ENCODE measurements around the gene CERS6.

The CERS6 gene

DNA sequence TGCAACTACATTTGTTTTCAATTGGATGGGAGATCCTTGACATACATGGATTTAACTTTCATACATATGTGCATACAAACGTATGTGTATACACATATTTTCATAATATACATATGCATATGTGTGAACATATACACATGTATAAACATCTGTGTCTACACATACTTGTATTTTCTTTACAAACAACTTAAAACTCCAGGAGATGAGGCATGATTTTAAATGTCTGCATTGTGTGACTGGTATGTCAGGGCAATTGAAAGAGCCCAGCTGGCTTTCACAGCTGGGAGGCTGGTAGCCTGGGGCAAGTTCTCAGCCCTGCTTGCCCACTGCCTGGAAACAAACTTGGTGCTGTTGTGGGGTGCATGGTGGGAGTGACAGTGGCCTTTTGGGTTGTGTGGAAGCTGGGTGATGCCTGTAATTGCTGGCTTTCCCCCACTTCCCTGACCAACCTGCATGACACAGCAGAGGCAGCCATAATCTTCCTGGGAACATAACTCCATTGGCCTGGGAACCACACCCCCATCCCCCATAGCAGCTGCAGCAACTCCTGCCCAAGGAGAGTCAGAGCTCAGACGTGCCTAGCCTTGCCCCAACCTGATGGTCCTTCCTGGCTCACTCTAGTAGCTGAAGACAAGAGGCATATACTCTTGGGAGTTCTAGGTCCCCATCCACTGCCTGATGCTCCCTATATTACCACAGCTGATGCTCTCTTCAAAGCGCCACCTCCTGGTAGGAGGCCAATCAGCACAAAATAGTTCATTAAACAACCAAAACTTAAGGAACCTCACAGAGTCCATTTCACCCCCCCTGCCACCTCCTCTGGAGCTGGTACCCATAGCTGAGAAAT lies 158.3 kb downstream of the CERS6 start:
- H3K36me3 Mint-ChIP-seq (ENCODE audit: low read depth): peaks cover 28% of the 10 kb centered on the region
- no peak overlapping the region for H3K27ac Mint-ChIP-seq

DNA sequence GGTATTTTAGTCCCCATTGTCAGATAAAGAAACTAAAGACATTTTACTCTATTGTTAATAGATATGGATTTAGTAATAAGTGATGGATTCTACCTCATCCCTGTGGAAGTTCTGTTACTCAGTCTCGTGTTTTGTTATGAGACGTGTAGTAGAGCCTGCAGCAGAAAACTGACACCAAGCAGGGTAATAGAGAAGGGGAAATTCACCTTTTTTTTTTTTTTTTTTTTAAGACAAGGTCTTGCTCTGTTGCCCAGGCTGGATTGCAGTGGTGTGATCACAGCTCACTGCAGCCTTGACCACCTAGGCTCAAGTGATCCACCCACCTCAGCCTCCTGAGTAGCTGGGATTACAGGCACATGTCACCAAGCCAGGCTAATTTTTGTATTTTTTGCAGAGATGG lies 164.5 kb downstream of the CERS6 start:
- H3K27ac Mint-ChIP-seq: no peak overlapping the region
- H3K4me3 Mint-ChIP-seq: no peak overlapping the region
- peaks cover 3% of the 10 kb centered on the region for H3K36me3 Mint-ChIP-seq (ENCODE audit: low read depth)
- peaks cover 17% of the 10 kb centered on the region for H3K4me1 Mint-ChIP-seq (ENCODE audit: low read depth)
- intact Hi-C loops (cut with micrococcal nuclease): no loop called here
- H3K9me3 Mint-ChIP-seq: no peaks in the 10 kb centered on the region
- H3K27me3 Mint-ChIP-seq: no peaks in the 10 kb centered on the region

More for the DNA sequence above, 158.3 kb downstream of the CERS6 start:
- Mint-ChIP-seq H3K27me3 (no peaks in the 10 kb centered on the region), H3K4me3 (no peak overlapping the region), H3K9me3 (no peaks in the 10 kb centered on the region), H3K4me1 (ENCODE audit: low read depth) (peaks cover 6% of the 10 kb centered on the region)
- intact Hi-C loops (cut with micrococcal nuclease): no loop called here

DNA sequence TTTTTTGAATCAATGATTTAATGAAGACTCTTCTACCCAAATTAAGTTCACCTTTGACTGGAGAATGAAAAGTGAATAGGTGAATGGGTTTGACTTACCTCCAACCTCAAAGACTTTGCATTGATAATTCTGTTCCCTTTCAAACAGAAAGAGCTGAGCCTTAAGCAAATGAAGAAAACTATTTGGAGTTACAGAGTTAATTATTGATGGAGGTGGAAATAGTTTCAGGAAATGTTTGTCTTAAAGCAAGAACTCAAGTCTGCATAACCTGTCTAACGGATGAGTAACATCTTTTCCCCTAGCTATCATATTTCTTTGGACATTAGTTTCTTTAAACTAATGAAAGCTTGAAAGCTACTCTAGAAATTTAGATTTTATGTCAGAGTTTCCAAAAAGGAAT lies 166.5 kb downstream of the CERS6 start:
- H3K9me3 Mint-ChIP-seq: no peaks in the 10 kb centered on the region
- intact Hi-C loops (cut with micrococcal nuclease): no loop called here
- H3K4me3 Mint-ChIP-seq: no peak overlapping the region
- H3K27me3 Mint-ChIP-seq: no peaks in the 10 kb centered on the region
- no peaks in the 10 kb centered on the region for H3K36me3 Mint-ChIP-seq (ENCODE audit: low read depth)
- H3K27ac Mint-ChIP-seq: no peak overlapping the region
- H3K4me1 Mint-ChIP-seq (ENCODE audit: low read depth): peaks cover 29% of the 10 kb centered on the region

DNA sequence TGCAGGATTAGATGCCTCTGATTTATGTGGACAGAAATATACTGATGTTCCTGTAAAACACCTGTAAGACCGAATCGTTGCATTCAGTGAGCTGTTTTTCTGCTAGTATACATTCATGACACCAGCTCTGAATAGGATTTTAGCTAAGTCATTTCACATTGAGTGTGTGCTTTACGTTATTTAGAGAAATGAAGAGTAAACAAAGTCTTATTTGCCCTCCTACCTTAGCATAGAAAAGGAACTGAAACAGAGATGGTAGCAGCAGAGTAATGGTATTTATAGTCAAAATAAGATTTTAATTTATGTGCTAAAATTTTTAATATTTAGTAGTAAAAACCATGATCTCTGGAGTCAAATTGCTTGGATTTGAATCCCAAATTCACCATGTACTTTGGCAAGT lies 168.0 kb downstream of the CERS6 start:
- Mint-ChIP-seq H3K4me1 (ENCODE audit: low read depth) (peaks cover 29% of the 10 kb centered on the region), H3K4me3 (no peak overlapping the region)
- intact Hi-C loops (cut with micrococcal nuclease): no loop called here

DNA sequence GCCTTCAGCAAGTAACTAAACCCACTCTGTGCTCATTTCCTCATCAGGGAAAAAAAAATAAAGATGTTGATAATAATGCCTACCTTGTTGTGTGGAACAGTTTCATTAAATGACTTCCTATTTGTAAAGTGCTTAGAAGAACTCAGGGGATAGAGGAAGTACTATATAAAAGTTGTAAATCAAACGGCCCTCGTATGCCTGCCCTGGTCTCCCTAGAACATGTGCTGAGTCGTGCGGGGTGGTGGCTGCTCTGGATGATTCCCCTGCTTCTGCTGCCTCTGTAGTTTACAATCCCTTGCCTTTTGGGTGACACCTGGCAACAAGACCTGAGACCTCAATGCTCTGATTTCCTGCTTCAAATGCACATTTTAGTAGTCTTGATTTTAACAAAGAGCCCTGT lies 170.0 kb downstream of the CERS6 start:
- Mint-ChIP-seq H3K27me3 (no peaks in the 10 kb centered on the region), H3K36me3 (ENCODE audit: low read depth) (no peaks in the 10 kb centered on the region), H3K4me3 (no peak overlapping the region), H3K27ac (peak overlapping the region; percentile 29), H3K4me1 (ENCODE audit: low read depth) (peaks cover 29% of the 10 kb centered on the region), H3K9me3 (no peaks in the 10 kb centered on the region)
- intact Hi-C loops (cut with micrococcal nuclease): no loop called here

More for the DNA sequence above, 168.0 kb downstream of the CERS6 start:
- no peak overlapping the region for H3K27ac Mint-ChIP-seq
- H3K27me3 Mint-ChIP-seq: no peaks in the 10 kb centered on the region
- no peaks in the 10 kb centered on the region for H3K9me3 Mint-ChIP-seq
- H3K36me3 Mint-ChIP-seq (ENCODE audit: low read depth): no peaks in the 10 kb centered on the region

DNA sequence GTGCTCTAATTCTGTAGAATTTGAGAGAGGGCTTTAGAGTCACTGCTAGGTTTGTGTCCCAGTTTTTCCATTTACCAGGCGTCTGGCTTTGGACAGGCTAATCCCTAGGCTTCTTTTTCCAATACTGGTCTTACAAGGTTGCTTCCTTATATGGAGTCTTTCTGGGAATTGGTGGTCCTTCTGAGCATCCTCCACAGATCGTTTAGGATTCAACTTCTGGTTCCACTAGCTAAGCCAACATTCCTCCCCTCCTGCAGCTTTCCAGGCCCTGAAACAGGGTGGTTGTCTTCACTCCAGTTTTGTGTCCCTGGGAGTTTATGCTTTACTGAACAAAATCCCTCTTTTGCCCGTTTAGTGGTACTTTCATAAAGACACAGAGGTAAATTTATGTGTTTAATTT lies 170.6 kb downstream of the CERS6 start:
- H3K27me3 Mint-ChIP-seq: no peaks in the 10 kb centered on the region
- peaks cover 29% of the 10 kb centered on the region for H3K4me1 Mint-ChIP-seq (ENCODE audit: low read depth)
- intact Hi-C loops (cut with micrococcal nuclease): no loop called here
- peak overlapping the region; percentile 29 for H3K27ac Mint-ChIP-seq
- H3K36me3 Mint-ChIP-seq (ENCODE audit: low read depth): no peaks in the 10 kb centered on the region
- no peak overlapping the region for H3K4me3 Mint-ChIP-seq
- H3K9me3 Mint-ChIP-seq: no peaks in the 10 kb centered on the region

DNA sequence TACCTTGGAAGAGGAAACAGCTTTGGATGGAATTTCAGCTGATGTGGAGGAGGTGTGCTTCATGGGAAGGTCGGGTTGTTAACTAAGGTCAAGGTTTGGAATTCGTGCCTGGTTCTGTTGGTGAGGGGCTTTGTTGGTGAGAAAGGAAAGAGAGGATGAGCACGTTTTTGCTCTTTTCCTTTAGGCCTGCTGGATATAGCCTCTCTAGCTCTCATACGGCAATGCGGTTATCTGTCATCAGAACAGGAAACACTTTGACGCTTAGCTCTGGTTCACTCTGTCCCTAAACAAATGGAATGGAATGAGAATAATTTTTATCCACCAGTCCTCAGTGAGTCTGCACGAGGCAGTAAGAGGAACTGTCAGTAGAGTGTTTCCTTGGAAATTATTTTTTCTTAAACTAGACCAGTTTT lies 176.6 kb downstream of the CERS6 start:
- Mint-ChIP-seq H3K9me3 (no peaks in the 10 kb centered on the region), H3K4me1 (ENCODE audit: low read depth) (peaks cover 25% of the 10 kb centered on the region), H3K36me3 (ENCODE audit: low read depth) (no peaks in the 10 kb centered on the region), H3K27me3 (no peaks in the 10 kb centered on the region), H3K27ac (peak overlapping the region; percentile 81), H3K4me3 (peak overlapping the region; percentile 22)
- intact Hi-C loops (cut with micrococcal nuclease): no loop called here

DNA sequence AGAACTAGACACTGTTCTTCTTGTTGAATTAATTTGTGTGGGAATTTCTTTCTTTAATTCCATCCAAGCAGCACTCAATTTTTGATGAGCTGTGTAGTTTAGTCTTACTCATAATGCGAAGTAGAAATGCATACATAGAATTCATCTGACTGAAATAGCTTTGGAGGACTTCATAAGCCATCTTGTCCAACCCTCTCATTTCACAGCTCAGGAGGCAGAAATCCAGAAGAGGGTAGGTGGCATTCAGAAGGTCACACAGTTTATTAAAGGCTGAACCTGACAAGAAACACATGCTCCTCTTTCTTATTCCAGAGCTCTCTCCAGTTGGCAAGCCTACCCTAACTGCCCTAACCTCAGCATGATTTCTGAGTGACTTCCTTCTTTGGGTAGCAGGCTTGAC lies 177.1 kb downstream of the CERS6 start:
- intact Hi-C loops (cut with micrococcal nuclease): no loop called here
- peak overlapping the region; percentile 81 for H3K27ac Mint-ChIP-seq
- peaks cover 21% of the 10 kb centered on the region for H3K4me1 Mint-ChIP-seq (ENCODE audit: low read depth)
- H3K27me3 Mint-ChIP-seq: no peaks in the 10 kb centered on the region
- no peak overlapping the region for H3K4me3 Mint-ChIP-seq
- H3K36me3 Mint-ChIP-seq (ENCODE audit: low read depth): no peaks in the 10 kb centered on the region
- no peaks in the 10 kb centered on the region for H3K9me3 Mint-ChIP-seq

DNA sequence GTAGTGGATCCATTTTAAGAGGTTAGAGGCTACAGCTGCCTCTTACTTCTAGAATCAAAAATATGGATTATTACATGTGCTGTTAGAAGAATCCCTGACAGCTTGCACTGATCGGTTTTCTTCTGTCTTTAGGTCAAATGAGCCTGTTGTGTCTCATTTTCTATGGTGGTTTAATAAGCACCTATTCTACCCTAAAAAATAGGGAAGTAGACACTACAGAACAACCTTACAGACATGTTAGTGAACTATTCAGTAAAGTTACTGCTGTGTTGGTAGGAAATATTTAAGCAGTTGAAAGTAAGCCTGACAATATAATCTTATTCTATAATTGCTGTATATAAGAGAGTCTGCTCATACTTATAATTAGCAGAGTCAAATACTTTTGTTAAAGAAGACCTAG lies 177.8 kb downstream of the CERS6 start:
- intact Hi-C loops (cut with micrococcal nuclease): no loop called here
- H3K27me3 Mint-ChIP-seq: no peaks in the 10 kb centered on the region
- no peaks in the 10 kb centered on the region for H3K36me3 Mint-ChIP-seq (ENCODE audit: low read depth)
- no peaks in the 10 kb centered on the region for H3K9me3 Mint-ChIP-seq
- no peak overlapping the region for H3K27ac Mint-ChIP-seq
- H3K4me3 Mint-ChIP-seq: no peak overlapping the region
- H3K4me1 Mint-ChIP-seq (ENCODE audit: low read depth): peaks cover 26% of the 10 kb centered on the region

DNA sequence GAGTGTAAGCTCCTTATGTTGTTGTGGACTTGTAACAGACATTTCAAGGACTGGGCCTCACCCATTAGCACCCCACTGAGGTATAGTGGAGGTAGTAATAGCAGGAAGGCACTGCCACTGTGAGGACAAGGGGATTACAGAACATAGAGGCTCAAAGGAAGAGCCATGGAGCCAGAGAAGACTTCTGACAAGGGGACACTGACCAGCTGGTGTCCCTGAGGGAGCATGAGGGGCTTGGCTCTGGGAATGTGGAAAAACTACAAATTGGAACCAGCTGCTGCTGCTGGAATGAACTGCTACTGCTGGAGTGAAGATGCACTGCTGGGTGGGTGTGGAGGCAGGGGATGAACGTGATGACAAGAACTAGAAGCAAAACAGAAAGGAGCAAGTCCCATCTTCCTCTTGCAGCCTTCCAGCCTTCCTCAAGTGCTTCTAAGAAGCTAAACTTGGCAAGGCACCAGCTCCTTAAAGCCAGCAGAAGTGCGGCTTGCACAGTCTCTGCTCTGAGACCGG lies 179.0 kb downstream of the CERS6 start:
- no peaks in the 10 kb centered on the region for H3K27me3 Mint-ChIP-seq

DNA sequence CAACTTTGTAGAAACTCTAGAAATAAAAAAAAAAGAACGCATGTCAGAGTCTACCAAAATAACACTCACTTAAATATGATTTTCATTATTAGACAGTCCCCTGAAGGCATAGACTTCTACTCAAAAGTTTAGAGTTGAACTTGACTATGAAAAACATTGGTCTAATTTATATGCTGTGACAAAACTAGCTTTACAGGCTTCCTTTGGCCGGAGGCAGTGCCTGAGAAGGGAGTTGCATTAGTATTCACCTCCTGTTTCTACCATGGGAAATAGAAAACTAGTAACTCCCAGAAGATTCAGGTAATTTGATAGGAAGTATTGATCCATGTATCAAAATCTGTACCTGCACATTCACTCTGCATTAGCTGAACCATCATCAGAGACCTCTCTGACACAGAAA lies 182.9 kb downstream of the CERS6 start:
- Mint-ChIP-seq H3K27me3 (no peaks in the 10 kb centered on the region), H3K4me3 (no peak overlapping the region), H3K36me3 (ENCODE audit: low read depth) (peaks cover 6% of the 10 kb centered on the region), H3K9me3 (no peaks in the 10 kb centered on the region), H3K27ac (peak overlapping the region; percentile 51), H3K4me1 (ENCODE audit: low read depth) (peaks cover 35% of the 10 kb centered on the region)
- intact Hi-C loops (cut with micrococcal nuclease): loop anchor here (5.0 kb wide), 1 partner anchor 182 kb away; the partner anchor contains the start of gene CERS6

More for the DNA sequence above, 179.0 kb downstream of the CERS6 start:
- Mint-ChIP-seq H3K4me1 (ENCODE audit: low read depth) (peaks cover 36% of the 10 kb centered on the region), H3K9me3 (no peaks in the 10 kb centered on the region), H3K36me3 (ENCODE audit: low read depth) (no peaks in the 10 kb centered on the region), H3K27ac (peak overlapping the region; percentile 79), H3K4me3 (peak overlapping the region; percentile 64)
- intact Hi-C loops (cut with micrococcal nuclease): loop anchor here (5.0 kb wide), 1 partner anchor 178 kb away; the partner anchor contains the start of gene CERS6

DNA sequence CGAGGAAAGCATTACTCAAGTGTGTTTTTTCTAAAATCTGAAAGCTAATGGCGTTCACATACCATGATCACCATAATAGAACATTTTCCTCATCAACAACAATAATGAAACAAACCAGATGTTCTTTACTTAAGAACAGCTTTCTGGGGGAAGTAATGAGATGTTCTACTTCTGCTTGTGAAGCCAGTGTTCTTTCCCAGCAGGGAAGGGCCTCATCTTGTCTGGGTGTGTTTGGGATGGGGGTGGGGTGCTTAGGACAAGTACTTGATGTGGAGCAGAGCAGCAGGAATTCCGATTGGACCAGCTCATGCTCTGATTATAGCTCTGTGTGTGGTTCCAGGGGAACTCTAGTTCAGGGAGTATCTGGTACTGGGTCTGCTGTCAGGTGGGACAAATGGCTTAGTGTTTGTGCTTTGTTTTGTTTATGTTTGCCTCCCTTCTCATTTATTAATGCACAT lies 183.4 kb downstream of the CERS6 start:
- intact Hi-C loops (cut with micrococcal nuclease): loop anchor here (5.0 kb wide), 1 partner anchor 182 kb away; the partner anchor contains the start of gene CERS6
- Mint-ChIP-seq H3K27ac (peak overlapping the region; percentile 51), H3K36me3 (ENCODE audit: low read depth) (peaks cover 6% of the 10 kb centered on the region), H3K27me3 (no peaks in the 10 kb centered on the region), H3K9me3 (no peaks in the 10 kb centered on the region), H3K4me1 (ENCODE audit: low read depth) (peaks cover 40% of the 10 kb centered on the region), H3K4me3 (no peak overlapping the region)

DNA sequence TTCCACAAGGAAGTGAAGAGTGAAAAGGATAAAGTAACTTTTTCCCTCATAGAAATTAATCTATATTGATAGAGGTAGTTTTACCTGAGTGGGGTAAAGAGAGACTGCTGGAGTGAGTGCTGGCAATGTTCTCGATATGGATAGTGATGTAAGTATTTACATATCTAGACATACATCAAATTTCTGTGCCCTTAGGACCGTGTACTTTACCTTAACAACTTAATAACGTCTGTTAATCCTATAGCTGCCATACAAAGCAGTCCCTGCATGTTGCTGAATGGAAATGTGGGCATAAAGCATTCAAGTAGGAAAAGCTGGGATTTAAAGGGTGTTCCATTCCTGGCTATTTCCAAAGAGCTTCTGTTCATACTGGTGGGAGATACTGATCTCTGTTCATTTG lies 184.0 kb downstream of the CERS6 start:
- intact Hi-C loops (cut with micrococcal nuclease): no loop called here
- peaks cover 36% of the 10 kb centered on the region for H3K4me1 Mint-ChIP-seq (ENCODE audit: low read depth)
- H3K27ac Mint-ChIP-seq: peak overlapping the region; percentile 51
- H3K36me3 Mint-ChIP-seq (ENCODE audit: low read depth): peaks cover 6% of the 10 kb centered on the region
- no peaks in the 10 kb centered on the region for H3K9me3 Mint-ChIP-seq
- no peaks in the 10 kb centered on the region for H3K27me3 Mint-ChIP-seq
- no peak overlapping the region for H3K4me3 Mint-ChIP-seq

DNA sequence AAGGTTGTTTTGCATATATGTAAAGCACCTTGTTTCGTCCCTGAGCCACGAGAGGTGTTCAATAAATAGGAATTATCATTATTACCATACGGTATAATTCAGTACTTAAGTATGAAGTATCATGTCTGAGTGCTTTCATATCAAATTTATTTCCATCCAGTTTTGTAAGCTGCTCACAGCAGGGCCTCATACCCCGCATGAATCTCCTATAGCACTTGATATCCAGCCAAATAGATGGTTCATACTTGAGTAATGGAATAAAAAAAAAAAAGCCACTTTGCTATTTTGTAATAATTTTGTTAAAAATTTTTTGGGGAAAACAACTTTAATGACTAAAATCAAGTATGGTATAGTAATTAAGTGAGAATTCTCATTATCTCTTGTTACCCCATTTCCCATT lies 185.6 kb downstream of the CERS6 start:
- intact Hi-C loops (cut with micrococcal nuclease): no loop called here
- Mint-ChIP-seq H3K27me3 (no peaks in the 10 kb centered on the region), H3K4me3 (no peak overlapping the region), H3K27ac (no peak overlapping the region), H3K36me3 (ENCODE audit: low read depth) (peaks cover 11% of the 10 kb centered on the region), H3K9me3 (peaks cover 13% of the 10 kb centered on the region), H3K4me1 (ENCODE audit: low read depth) (peaks cover 26% of the 10 kb centered on the region)
